GM20000 (cell line): Measurements from ENCODE around the gene OR51E1.

ENCODE experiments used
- DNase-seq: peaks from one replicate; pipeline ENCODE4 v3.0.0; 2012; ENCODE audit warnings: low spot score
- CTCF ChIP-seq: IDR thresholded peaks from 2 replicates; pipeline ENCODE4 v1.5.1; 2012; ENCODE audit warnings: mild to moderate bottlenecking, control low read depth; ENCODE audit errors: extremely low read depth, missing control alignments

Gene OR51E1

GRCh38 chr11:4654635-4655369 is 11.0 kb downstream of the OR51E1 start:
- TF ChIP-seq CTCF, result no peak
- no peak for DNase-seq

GRCh38 chr11:4658629-4659445 is 15.1 kb downstream of the OR51E1 start:
- no peak for TF ChIP-seq CTCF
- DNase-seq, result no peak

- TF ChIP-seq CTCF, result no peak
- DNase-seq, result no peak
Observed at GRCh38 chr11:4662876-4663275, 19.1 kb downstream of the OR51E1 start.

GRCh38 chr11:4664183-4664582 is 20.4 kb downstream of the OR51E1 start:
- TF ChIP-seq CTCF, result no peak
- no peak for DNase-seq

- DNase-seq, result no peak
- no peak for TF ChIP-seq CTCF
Observed at GRCh38 chr11:4664786-4665185, 21.0 kb downstream of the OR51E1 start.

- TF ChIP-seq CTCF, result no peak
Observed at GRCh38 chr11:4665424-4665823, 21.6 kb downstream of the OR51E1 start.

GRCh38 chr11:4671741-4672140 is 28.0 kb downstream of the OR51E1 start:
- no peak for DNase-seq
- no peak for TF ChIP-seq CTCF

More at GRCh38 chr11:4665424-4665823, 21.6 kb downstream of the OR51E1 start:
- DNase-seq, result no peak
